T-cell (primary cell): ENCODE measurements around the gene PFAS. TPM values are rescaled to one million over a fixed set of nuclear protein-coding genes. Genes with fewer than 3 reads are reported as not detected.

Experiments used
- ATAC-seq, 4 experiments: fragments of 200-7000 bp in 3 of 4; fragments of 150-1000 bp in 1 of 4; cut with Tn5 transposase; replicated peaks in 1 of 4; 1 replicate in 3 of 4; 2 replicates in 1 of 4; pipeline ENCODE4 v1.10.0; 2021; ENCODE audit warnings: moderate library complexity in 3 of 4, mild to moderate bottlenecking in 2 of 4, moderate number of reproducible peaks in 1 of 4
- CTCF ChIA-PET, 2 donors: fragments of 300-600 bp; sonication (Branson Sonifier 250); formaldehyde crosslinking; loops; one replicate each; lab custom pipeline; 2022; ENCODE audit warnings: antibody characterized with exemption in 2 of 2; lab: Charles Lee
- POLR2A ChIA-PET, 2 donors: fragments of 300-600 bp; sonication (Branson Sonifier 250); formaldehyde crosslinking; loops; one replicate each; lab custom pipeline; 2022; ENCODE audit warnings: antibody characterized with exemption in 2 of 2; lab: Charles Lee
- DNase-seq, 35 experiments: peaks; one replicate each; pipeline versions ENCODE4 v3.0.0 to v3.0.0-alpha.2; 2013 to 2023
- H3K27ac ChIP-seq: one replicate; pipeline ENCODE4 v1.5.1; 2013; ENCODE audit warnings: low read length
- H3K27me3 ChIP-seq, 2 experiments: replicated peaks in 1 of 2; 1 replicate in 1 of 2; 2 replicates in 1 of 2; pipeline versions ENCODE4 v1.6.1 to v1.7.0; 2013; ENCODE audit warnings: low read length in 1 of 2, mixed read lengths in 1 of 2; ENCODE audit not compliant: control insufficient read depth in 2 of 2, insufficient read depth in 2 of 2; ENCODE audit errors: extremely low read depth in 1 of 2
- H3K36me3 ChIP-seq, 2 donors: 1 replicate in 1 of 2; 2 replicates in 1 of 2; pipeline versions ENCODE4 v1.6.1 to v1.7.0; 2013; ENCODE audit warnings: low read length in 1 of 2; ENCODE audit not compliant: control insufficient read depth in 2 of 2, insufficient read depth in 1 of 2; ENCODE audit errors: extremely low read depth in 1 of 2
- H3K4me1 ChIP-seq, 2 experiments: 1 replicate in 1 of 2; 2 replicates in 1 of 2; pipeline versions ENCODE4 v1.6.1 to v1.7.0; 2013; ENCODE audit warnings: low read length in 2 of 2, mixed read lengths in 1 of 2; ENCODE audit not compliant: insufficient read depth in 2 of 2, control insufficient read depth in 1 of 2; ENCODE audit errors: extremely low read depth in 1 of 2
- H3K4me3 ChIP-seq, 2 donors: 1 replicate in 1 of 2; 2 replicates in 1 of 2; pipeline versions ENCODE4 v1.5.1 to v1.7.0; 2013; ENCODE audit warnings: mild to moderate bottlenecking in 2 of 2, low read length in 1 of 2, moderate library complexity in 1 of 2; ENCODE audit not compliant: control insufficient read depth in 1 of 2; ENCODE audit errors: extremely low read depth in 1 of 2
- H3K9me3 ChIP-seq: 2 replicates; pipeline ENCODE4 v1.7.0; 2013
- H3K27ac Mint-ChIP-seq, 2 donors: one replicate each; pipeline ENCODE4 v1.8.0; 2020 to 2021; ENCODE audit warnings: mild to moderate bottlenecking in 2 of 2, mixed read lengths in 2 of 2
- H3K27me3 Mint-ChIP-seq, 2 donors: one replicate each; pipeline ENCODE4 v1.8.0; 2021 to 2022; ENCODE audit warnings: mixed read lengths in 2 of 2
- H3K36me3 Mint-ChIP-seq: one replicate; pipeline ENCODE4 v1.8.0; 2021; ENCODE audit warnings: mixed read lengths
- H3K4me1 Mint-ChIP-seq, 3 donors: one replicate each; pipeline ENCODE4 v1.8.0; 2020 to 2022; ENCODE audit warnings: mixed read lengths in 3 of 3, mild to moderate bottlenecking in 1 of 3
- H3K4me3 Mint-ChIP-seq, 3 donors: one replicate each; pipeline ENCODE4 v1.8.0; 2020 to 2022; ENCODE audit warnings: mild to moderate bottlenecking in 3 of 3, mixed read lengths in 3 of 3, moderate library complexity in 3 of 3
- H3K9me3 Mint-ChIP-seq, 3 donors: one replicate each; pipeline ENCODE4 v1.8.0; 2020 to 2022; ENCODE audit warnings: mixed read lengths in 3 of 3
- whole genome bisulfite sequencing: methylation state at CpG from one replicate; pipeline ENCODE4 v1.1.5; 2013; ENCODE audit warnings: missing lambda C conversion rate; ENCODE audit not compliant: insufficient coverage; 5-methylcytosine and 5-hydroxymethylcytosine counted together
- total RNA-seq, 35 experiments: library from RNA in 6 of 35; stranded (reverse) in 6 of 35; fragments of 120-200 nt in 1 of 35; gene quantifications; one replicate each; pipeline versions ENCODE4 v1.2.1 to v1.2.4 and lab custom pipeline; 2013 to 2026

Gene PFAS
- total RNA-seq, 5 donors from 2014 or later (not counting 1 experiment from before 2014, with no cell fraction given): 31.5 to 52.4 (median 37.8) TPM

DNA sequence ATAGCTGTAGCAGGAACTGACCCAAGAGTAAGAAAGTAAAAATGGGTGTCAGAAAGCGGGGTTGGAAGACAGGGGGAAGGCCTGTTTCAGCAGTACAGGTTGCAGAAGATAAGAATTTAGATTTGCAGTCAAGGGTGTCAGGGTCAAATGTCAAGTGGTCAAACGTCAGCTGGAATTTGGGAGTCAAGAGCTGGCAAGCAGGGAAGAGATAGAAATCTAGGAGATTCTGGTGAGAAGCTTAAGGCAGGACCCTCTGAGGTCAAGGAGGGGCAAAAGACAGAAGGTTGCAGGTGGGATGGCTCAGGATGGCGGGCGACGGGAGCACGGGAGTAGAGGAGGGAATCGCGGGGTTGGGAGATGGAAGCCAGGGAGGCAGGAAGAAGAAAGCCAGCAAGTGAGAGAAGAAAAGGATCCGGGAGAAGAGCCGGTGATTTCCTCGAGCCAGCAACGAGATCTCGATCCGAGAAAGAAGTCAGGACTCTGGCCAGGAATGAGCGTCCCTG is 45.8 kb downstream of the PFAS start:
- Mint-ChIP-seq H3K27me3 (no peaks in the 10 kb centered on the region), H3K9me3 (no peaks in the 10 kb centered on the region), H3K4me3 (peak overlapping the region; percentile 85 to 97 (median 88)), H3K4me1 (peaks cover 32 to 42% (median 39%) of the 10 kb centered on the region in 3 donors), H3K36me3 (no peaks in the 10 kb centered on the region), H3K27ac (peak overlapping the region; percentile 94)
- peaks cover 5 to 25% of the 10 kb centered on the region in 2 experiments for H3K4me1 ChIP-seq
- DNase-seq (no peak), ATAC-seq (no peak)
- no peaks in the 10 kb centered on the region for H3K9me3 ChIP-seq
- CTCF ChIA-PET: interaction anchor here in 1 of 2 donors (0.5 to 1.7 kb wide), 16 partner anchors 8 to 564 kb away, joined by 3 to 17 read pairs (median 4); partner anchors contain the start of genes ALOXE3, CTC1 and PFAS
- POLR2A ChIA-PET: interaction anchor here (0.5 to 2.0 kb wide), 9 partner anchors 48 to 168 kb away, joined by 3 to 15 read pairs (median 5); partner anchors contain the start of genes CTC1 (in 1 of the 2) and NDEL1 (in 1 of the 2)
- H3K27ac ChIP-seq: peak overlapping the region; percentile 72
- no peaks in the 10 kb centered on the region for H3K27me3 ChIP-seq
- H3K4me3 ChIP-seq: peak overlapping the region; percentile 81 to 88
- WGBS: 11% methylated on average over 15 of the region's 15 CpGs
- no peaks in the 10 kb centered on the region for H3K36me3 ChIP-seq

DNA sequence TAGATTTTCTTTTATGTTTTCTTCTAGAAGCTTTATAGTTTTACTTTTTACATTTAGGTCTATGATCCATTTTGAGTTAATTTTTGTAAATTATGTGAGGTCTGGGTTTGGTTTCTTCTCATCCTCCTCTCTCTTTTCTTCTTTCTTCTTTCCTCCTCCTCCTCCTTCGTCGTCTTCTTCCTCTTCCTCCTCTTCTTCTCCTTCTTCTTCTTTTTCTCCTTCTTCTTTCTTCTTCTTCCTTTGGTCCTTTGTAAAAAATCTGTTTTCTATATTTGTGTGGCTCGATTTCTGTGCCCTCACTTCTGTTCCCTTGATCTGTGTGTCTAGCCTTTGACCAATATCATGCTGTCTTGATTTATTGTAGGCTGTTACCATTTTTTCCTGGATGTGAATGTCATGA is 51.1 kb downstream of the PFAS start:
- peaks cover 0 to 9% of the 10 kb centered on the region in 2 experiments for H3K4me1 ChIP-seq
- no peak overlapping the region for H3K4me3 Mint-ChIP-seq
- H3K9me3 Mint-ChIP-seq: no peaks in the 10 kb centered on the region
- POLR2A ChIA-PET: interaction anchor here in 1 of 2 donors (0.6 kb wide), 1 partner anchor 36 kb away, joined by 4 read pairs; no protein-coding TSS in a partner anchor
- H3K27ac Mint-ChIP-seq: peak overlapping the region in 1 of 2 donors; percentile 65
- no peak for DNase-seq
- H3K27me3 Mint-ChIP-seq: no peaks in the 10 kb centered on the region
- CTCF ChIA-PET: interaction anchor here (0.7 to 1.4 kb wide), 7 partner anchors 10 to 240 kb away, joined by 3 to 6 read pairs (median 4); no protein-coding TSS in a partner anchor
- peaks cover 11 to 23% (median 14%) of the 10 kb centered on the region in 3 donors for H3K4me1 Mint-ChIP-seq
- ATAC-seq: no peak
- H3K27me3 ChIP-seq: no peaks in the 10 kb centered on the region
- H3K9me3 ChIP-seq: no peaks in the 10 kb centered on the region
- H3K36me3 ChIP-seq: no peaks in the 10 kb centered on the region
- no peak overlapping the region for H3K27ac ChIP-seq
- H3K36me3 Mint-ChIP-seq: no peaks in the 10 kb centered on the region
- WGBS: no CpG with 5 or more reads among the region's 3 CpGs
- H3K4me3 ChIP-seq: no peak overlapping the region

DNA sequence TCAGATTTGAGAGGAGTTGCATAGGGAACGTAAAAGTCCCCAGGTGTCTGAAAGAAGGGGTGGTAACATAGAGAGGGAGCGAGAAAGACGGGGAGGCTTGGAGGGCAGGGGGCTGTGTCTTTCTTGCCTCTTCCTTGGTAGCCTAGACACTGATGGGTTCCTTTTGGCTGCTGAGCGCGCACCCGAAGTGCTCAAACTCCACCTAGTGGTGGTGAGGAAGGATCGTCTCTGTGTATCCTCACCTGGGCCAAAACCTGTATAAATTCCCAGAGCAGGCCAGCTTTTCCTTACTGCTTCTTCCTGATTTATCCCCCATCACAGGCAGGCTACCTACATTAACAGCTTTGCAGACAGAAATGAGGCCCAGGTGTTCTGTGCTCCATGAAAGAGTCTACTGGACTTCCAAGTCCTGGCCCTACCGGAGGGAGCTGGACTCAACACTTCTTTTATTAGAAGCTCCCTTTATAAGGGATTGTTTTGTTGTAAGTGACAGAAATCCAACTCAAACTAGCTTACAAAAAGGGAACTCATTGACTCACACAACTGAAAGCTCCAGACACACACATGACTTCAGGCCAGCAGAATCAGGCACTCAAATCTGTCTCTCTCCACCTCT is 51.6 kb downstream of the PFAS start:
- peaks cover 9 to 18% (median 11%) of the 10 kb centered on the region in 3 donors for H3K4me1 Mint-ChIP-seq
- H3K27ac ChIP-seq: no peak overlapping the region
- H3K36me3 Mint-ChIP-seq: no peaks in the 10 kb centered on the region
- no peaks in the 10 kb centered on the region for H3K27me3 ChIP-seq
- H3K4me3 ChIP-seq: no peak overlapping the region
- H3K4me1 ChIP-seq: peaks cover 0 to 8% of the 10 kb centered on the region in 2 experiments
- ChIA-PET POLR2A (interaction anchor here in 1 of 2 donors (0.7 kb wide), 1 partner anchor 108 kb away, joined by 3 read pairs; no protein-coding TSS in a partner anchor), CTCF (interaction anchor here (0.6 to 1.4 kb wide), 13 partner anchors 53 to 792 kb away, joined by 3 to 6 read pairs (median 3); partner anchors contain the start of gene CTC1 (in 1 of the 2))
- no peaks in the 10 kb centered on the region for H3K9me3 Mint-ChIP-seq
- no peaks in the 10 kb centered on the region for H3K9me3 ChIP-seq
- ATAC-seq: peak; percentile 89 to 93 (median 92)
- H3K36me3 ChIP-seq: no peaks in the 10 kb centered on the region
- H3K4me3 Mint-ChIP-seq: no peak overlapping the region
- WGBS: no CpG with 5 or more reads among the region's 8 CpGs
- DNase-seq: peak; percentile 35 to 84 (median 57)
- peak overlapping the region in 1 of 2 donors; percentile 65 for H3K27ac Mint-ChIP-seq
- no peaks in the 10 kb centered on the region for H3K27me3 Mint-ChIP-seq

DNA sequence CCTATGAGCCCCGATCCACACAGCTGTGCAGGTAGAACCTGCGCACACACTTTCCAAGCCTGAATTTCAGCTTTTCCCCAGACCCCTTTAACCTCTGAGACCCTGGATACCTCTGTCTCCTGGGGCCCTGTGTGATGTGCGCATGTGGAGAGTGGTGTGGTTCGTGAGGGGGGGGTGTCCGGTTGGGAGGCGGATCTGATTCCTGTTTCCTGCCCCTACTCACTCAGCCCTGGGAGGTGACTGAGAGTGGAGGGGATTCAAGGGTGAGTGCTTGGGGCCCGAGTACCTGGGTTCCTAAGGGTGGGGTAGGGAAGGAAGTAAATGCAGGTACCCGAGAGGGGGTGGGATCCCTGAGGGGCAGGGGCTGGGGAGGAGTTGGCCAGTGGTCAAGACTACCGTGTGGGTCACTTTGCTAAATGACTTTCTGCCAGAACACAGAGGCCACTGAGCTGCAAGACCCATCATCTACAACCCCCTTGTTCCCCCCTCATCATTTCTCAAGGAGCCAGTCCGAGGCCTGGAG is 61.6 kb downstream of the PFAS start:
- no peak for DNase-seq
- no peaks in the 10 kb centered on the region for H3K36me3 Mint-ChIP-seq
- Histone ChIP-seq H3K27me3 (peaks cover 0 to 56% of the 10 kb centered on the region in 2 experiments), H3K36me3 (no peaks in the 10 kb centered on the region), H3K4me1 (peaks cover 0 to 7% of the 10 kb centered on the region in 2 experiments), H3K4me3 (no peak overlapping the region), H3K9me3 (no peaks in the 10 kb centered on the region), H3K27ac (no peak overlapping the region)
- peaks cover 0 to 2% (median 0%) of the 10 kb centered on the region in 3 donors for H3K4me1 Mint-ChIP-seq
- peaks cover 5 to 20% of the 10 kb centered on the region in 2 donors for H3K27me3 Mint-ChIP-seq
- 40% methylated on average over 2 of the region's 10 CpGs for WGBS
- CTCF ChIA-PET: no interaction called here
- no peak overlapping the region for H3K27ac Mint-ChIP-seq
- no peak for ATAC-seq
- no peak overlapping the region for H3K4me3 Mint-ChIP-seq
- POLR2A ChIA-PET: interaction anchor here in 1 of 2 donors (0.6 kb wide), 1 partner anchor 514 kb away, joined by 7 read pairs; no protein-coding TSS in a partner anchor
- no peaks in the 10 kb centered on the region for H3K9me3 Mint-ChIP-seq

DNA sequence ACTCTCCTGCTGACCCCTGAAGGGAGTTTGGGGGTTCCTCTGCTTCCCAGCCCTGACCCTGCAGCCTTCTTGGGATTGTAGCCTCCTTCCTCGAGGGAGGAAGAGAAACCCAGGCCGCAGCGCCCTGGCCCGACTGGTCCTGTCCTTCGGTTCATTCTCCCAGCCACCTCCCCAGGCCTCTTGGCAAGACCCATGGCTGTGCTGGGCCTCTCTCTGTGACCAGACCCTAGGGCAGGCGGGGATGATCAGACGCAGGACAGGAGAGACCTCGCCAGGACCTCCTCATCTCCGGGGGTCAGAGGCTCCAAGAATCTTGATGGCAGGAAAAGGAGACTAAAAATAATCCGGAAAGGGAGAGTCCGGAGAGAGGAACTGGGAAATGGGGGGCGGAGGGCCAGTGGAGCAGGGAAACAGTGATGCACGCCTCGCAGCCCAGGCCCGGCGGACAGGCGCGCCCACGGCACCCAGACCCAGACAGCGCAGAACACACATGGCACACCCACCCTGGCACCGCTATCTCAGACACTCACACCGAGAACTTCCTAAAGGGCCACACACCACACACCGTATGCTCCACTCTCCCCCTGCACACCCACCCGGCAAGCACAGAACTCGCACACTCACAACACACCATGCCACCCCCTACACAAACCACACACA is 62.2 kb downstream of the PFAS start:
- no peak overlapping the region for H3K4me3 ChIP-seq
- POLR2A ChIA-PET: no interaction called here
- no peak overlapping the region for H3K27ac ChIP-seq
- H3K36me3 Mint-ChIP-seq: no peaks in the 10 kb centered on the region
- H3K27ac Mint-ChIP-seq: no peak overlapping the region
- DNase-seq (no peak), ATAC-seq (no peak)
- peaks cover 0 to 7% of the 10 kb centered on the region in 2 experiments for H3K4me1 ChIP-seq
- CTCF ChIA-PET: no interaction called here
- H3K9me3 ChIP-seq: no peaks in the 10 kb centered on the region
- peaks cover 5 to 25% of the 10 kb centered on the region in 2 donors for H3K27me3 Mint-ChIP-seq
- no peaks in the 10 kb centered on the region for H3K36me3 ChIP-seq
- WGBS: 86% methylated on average over 16 of the region's 25 CpGs
- no peaks in the 10 kb centered on the region for H3K9me3 Mint-ChIP-seq
- H3K4me1 Mint-ChIP-seq: peaks cover 0 to 2% (median 0%) of the 10 kb centered on the region in 3 donors
- H3K27me3 ChIP-seq: peaks cover 0 to 62% of the 10 kb centered on the region in 2 experiments
- no peak overlapping the region for H3K4me3 Mint-ChIP-seq

DNA sequence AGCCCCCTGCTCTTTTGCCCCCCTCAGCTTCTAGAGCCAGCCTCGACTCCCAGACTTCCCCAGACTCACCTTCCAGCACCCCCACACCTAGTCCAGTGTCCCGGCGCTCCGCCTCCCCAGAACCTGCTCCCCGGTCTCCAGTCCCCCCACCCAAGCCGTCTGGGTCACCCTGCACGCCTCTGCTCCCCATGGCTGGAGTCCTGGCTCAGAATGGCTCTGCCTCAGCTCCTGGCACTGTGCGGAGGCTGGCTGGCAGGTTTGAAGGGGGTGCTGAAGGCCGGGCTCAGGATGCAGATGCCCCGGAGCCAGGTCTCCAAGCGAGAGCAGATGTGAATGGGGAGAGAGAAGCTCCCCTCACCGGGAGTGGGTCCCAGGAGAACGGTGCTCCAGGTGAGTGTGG is 63.2 kb downstream of the PFAS start:
- WGBS: 82% methylated on average over 10 of the region's 13 CpGs

More for the DNA sequence above, 63.2 kb downstream of the PFAS start:
- Mint-ChIP-seq H3K4me3 (no peak overlapping the region), H3K27ac (no peak overlapping the region), H3K4me1 (peaks cover 0 to 2% (median 0%) of the 10 kb centered on the region in 3 donors), H3K27me3 (peaks cover 5 to 27% of the 10 kb centered on the region in 2 donors), H3K36me3 (no peaks in the 10 kb centered on the region), H3K9me3 (no peaks in the 10 kb centered on the region)
- ChIA-PET CTCF (interaction anchor here (0.6 to 0.7 kb wide), 4 partner anchors 96 to 665 kb away, joined by 3 to 8 read pairs (median 6); no protein-coding TSS in a partner anchor), POLR2A (no interaction called here)
- DNase-seq (no peak), ATAC-seq (no peak)
- H3K36me3 ChIP-seq: no peaks in the 10 kb centered on the region
- H3K4me1 ChIP-seq: peaks cover 0 to 7% of the 10 kb centered on the region in 2 experiments
- H3K27me3 ChIP-seq: peaks cover 0 to 66% of the 10 kb centered on the region in 2 experiments
- no peak overlapping the region for H3K4me3 ChIP-seq
- H3K9me3 ChIP-seq: no peaks in the 10 kb centered on the region
- no peak overlapping the region for H3K27ac ChIP-seq
